ENCODE results near the gene CENPX. TPM values are rescaled to one million over a fixed set of nuclear protein-coding genes. Genes with fewer than 3 reads are reported as not detected.

Gene CENPX
- total RNA-seq, 1 donor from 2014 or later: 61.3 TPM

DNA sequence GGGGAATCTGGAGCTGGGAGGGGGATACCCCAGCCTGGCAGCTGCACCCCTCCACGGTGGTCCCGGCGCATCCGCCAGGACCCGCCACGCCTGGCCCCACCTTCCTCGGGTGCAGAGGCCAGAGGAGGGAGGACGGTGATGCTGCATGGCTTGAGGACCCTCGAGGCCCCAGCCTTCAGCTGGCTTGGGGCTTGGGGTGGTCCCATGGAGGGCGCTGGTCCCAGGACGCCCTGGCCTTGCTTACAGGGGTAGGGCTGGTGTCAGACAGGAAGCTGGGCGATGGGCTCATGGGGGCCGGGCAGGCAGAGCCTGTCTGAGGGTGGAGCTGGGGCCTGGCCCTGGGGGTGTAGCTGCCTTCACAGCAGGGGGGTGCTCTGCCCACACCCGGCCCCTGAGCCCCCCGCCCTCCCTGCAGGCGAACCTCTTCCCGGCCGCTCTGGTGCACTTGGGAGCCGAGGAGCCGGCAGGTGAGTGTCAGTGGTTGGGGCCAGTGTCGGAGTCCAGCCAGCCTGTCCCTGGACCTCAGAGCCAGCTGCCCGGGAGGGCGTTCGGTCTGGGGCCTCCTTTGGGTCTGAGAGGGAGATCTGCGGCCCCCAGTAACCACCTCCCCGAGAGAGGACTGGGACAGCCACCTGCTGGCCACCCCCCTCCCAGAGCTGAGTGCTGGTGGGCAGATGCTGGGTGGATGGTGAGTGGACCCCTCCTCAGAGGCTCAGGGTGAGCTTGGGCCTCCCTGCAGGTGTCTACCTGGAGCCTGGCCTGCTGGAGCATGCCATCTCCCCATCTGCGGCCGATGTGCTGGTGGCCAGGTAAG, 6.4 kb downstream of the CENPX start:
- H3K4me3 ChIP-seq (ENCODE audit: low read depth, low read length): no peak overlapping the region
- TF ChIP-seq, protein P1, sequence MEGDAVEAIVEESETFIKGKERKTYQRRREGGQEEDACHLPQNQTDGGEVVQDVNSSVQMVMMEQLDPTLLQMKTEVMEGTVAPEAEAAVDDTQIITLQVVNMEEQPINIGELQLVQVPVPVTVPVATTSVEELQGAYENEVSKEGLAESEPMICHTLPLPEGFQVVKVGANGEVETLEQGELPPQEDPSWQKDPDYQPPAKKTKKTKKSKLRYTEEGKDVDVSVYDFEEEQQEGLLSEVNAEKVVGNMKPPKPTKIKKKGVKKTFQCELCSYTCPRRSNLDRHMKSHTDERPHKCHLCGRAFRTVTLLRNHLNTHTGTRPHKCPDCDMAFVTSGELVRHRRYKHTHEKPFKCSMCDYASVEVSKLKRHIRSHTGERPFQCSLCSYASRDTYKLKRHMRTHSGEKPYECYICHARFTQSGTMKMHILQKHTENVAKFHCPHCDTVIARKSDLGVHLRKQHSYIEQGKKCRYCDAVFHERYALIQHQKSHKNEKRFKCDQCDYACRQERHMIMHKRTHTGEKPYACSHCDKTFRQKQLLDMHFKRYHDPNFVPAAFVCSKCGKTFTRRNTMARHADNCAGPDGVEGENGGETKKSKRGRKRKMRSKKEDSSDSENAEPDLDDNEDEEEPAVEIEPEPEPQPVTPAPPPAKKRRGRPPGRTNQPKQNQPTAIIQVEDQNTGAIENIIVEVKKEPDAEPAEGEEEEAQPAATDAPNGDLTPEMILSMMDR (IDR thresholded peaks at IDR 0.05; ENCODE audit: insufficient read depth, low read length, poor library complexity, severe bottlenecking): no peak
- peaks cover 4% of the 10 kb centered on the region for H3K36me3 ChIP-seq (ENCODE audit: control insufficient read depth, insufficient read depth, low read length)
- DNase-seq (ENCODE audit: low read depth): no peak
- H3K27me3 ChIP-seq (ENCODE audit: control insufficient read depth, insufficient read depth, low read length): no peaks in the 10 kb centered on the region

DNA sequence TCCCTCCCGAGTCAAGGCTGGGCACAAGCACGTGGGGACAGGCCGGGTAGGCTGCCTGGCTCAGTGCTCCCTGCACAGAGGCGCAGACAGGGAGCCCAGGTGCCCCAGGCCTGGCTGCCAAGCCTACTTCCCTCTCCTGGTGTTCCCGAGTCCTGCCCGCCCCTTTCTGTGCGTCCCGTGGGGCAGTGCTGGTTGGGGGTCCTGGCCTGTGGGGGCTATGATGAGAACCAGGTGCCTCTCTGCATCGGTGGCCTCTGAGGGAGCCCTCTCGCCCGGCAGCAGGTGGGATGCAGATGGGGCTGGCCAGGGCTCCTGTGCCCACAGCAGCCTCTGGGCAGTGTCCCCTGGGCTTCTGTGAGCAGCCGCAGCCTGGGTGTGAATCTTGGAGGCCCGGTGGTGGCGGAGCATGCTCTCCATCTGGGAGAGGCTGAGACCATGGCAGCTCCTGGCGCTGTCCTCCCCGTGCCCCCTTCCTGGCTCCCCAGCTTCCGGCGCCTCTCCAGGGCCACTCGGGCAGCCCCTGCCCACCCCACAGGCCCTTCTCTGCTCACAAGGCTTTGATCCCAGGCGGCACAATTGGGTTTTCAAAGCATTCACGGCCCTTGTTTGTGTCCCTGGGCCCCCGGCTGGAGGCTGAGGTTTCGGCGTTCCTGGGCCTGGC, 7.2 kb downstream of the CENPX start:
- Histone ChIP-seq H3K4me3 (ENCODE audit: low read depth, low read length) (no peak overlapping the region), H3K27me3 (ENCODE audit: control insufficient read depth, insufficient read depth, low read length) (no peaks in the 10 kb centered on the region), H3K36me3 (ENCODE audit: control insufficient read depth, insufficient read depth, low read length) (peaks cover 4% of the 10 kb centered on the region)
- DNase-seq (ENCODE audit: low read depth): no peak
- TF ChIP-seq, protein P1 (IDR thresholded peaks at IDR 0.05; ENCODE audit: insufficient read depth, low read length, poor library complexity, severe bottlenecking): no peak

DNA sequence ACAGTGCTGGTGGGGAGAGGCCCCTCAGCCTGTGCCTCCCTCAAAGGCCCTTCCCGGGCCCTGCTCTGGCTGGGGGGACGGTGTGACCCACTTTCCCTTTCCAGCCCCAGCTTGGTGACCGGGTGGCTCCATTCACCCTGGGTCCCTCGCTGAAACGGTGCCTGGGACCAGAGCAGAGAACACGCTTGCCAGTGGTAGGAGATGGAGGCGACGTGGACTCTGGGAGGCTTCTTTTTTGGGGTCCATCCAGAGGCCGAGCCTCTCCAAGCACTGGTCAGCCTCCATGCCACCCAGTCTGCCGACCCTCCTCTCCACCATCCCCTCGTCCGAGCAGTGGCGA, 7.7 kb downstream of the CENPX start:
- no peaks in the 10 kb centered on the region for H3K27me3 ChIP-seq (ENCODE audit: control insufficient read depth, insufficient read depth, low read length)
- DNase-seq (ENCODE audit: low read depth): no peak
- TF ChIP-seq, protein P1 (IDR thresholded peaks at IDR 0.05; ENCODE audit: insufficient read depth, low read length, poor library complexity, severe bottlenecking): no peak
- peaks cover 4% of the 10 kb centered on the region for H3K36me3 ChIP-seq (ENCODE audit: control insufficient read depth, insufficient read depth, low read length)
- no peak overlapping the region for H3K4me3 ChIP-seq (ENCODE audit: low read depth, low read length)

DNA sequence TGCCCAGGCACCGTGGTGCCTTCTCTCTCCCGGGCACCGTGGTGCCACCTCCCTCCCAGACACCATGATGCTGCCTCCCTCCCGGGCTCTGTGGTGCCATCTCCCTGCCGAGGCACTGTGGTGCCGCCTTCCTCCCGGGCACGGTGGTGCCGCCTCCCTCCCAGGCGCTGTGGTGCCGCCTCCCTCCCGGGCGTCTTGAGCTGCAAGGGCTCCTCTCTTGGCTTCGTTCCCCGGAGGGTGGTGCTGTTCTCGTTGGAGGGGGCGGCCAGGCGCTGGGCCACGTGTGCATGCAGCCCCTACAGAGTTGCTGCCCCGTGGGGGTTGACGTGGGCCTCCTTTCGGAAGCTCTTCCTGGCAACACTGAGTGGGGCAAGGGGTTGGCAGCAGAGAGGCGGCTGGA, 8.2 kb downstream of the CENPX start:
- no peak for DNase-seq (ENCODE audit: low read depth)
- TF ChIP-seq, protein P1 (IDR thresholded peaks at IDR 0.05; ENCODE audit: insufficient read depth, low read length, poor library complexity, severe bottlenecking): no peak
- H3K36me3 ChIP-seq (ENCODE audit: control insufficient read depth, insufficient read depth, low read length): peaks cover 4% of the 10 kb centered on the region

DNA sequence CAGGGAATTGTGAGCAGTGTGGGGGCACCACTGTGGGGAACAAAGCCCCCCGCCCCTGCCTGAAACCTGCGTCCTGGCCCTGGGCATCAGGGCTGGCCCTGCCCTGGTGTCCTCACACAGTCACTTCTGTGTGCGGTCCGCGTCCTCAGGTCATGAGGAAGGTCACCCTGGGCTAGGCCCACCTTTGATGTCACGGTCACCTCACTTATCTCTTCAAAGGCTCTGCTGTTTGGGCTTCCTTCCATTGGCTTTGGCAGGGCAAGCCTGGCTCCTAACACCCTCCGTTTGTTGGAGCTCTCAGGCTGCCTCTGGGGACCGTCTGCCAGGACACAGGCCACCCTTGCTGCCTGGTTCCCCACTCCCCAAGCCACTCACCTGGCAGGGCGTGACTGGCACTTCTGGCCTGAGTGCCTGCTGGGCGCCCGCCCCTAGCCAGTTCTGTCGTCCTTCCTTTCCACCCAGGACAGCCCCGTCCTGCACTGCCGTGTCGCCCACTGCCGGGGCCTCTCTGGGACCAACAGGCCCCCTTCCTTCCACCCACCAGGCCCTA, 8.8 kb downstream of the CENPX start:
- Histone ChIP-seq H3K36me3 (ENCODE audit: control insufficient read depth, insufficient read depth, low read length) (peaks cover 4% of the 10 kb centered on the region), H3K27me3 (ENCODE audit: control insufficient read depth, insufficient read depth, low read length) (no peaks in the 10 kb centered on the region), H3K4me3 (ENCODE audit: low read depth, low read length) (no peak overlapping the region)
- TF ChIP-seq, protein P1 (IDR thresholded peaks at IDR 0.05; ENCODE audit: insufficient read depth, low read length, poor library complexity, severe bottlenecking): no peak
- DNase-seq (ENCODE audit: low read depth): no peak

More for the DNA sequence above, 8.2 kb downstream of the CENPX start:
- Histone ChIP-seq H3K27me3 (ENCODE audit: control insufficient read depth, insufficient read depth, low read length) (no peaks in the 10 kb centered on the region), H3K4me3 (ENCODE audit: low read depth, low read length) (no peak overlapping the region)
